SK-N-SH treated with all-trans-retinoic acid at 6 μM for 48 hours (cell line): ENCODE measurements around the gene KATNAL1.

Experiments
- ISL1 ChIP-seq: fragments of 250-450 bp; sonication (Bioruptor Pico); IDR thresholded peaks from 2 replicates; pipeline ENCODE4 v2.1.2; 2022; ENCODE audit warnings: mild to moderate bottlenecking, moderate library complexity
- TF ChIP-seq, protein P1 (sequence below): fragments of 250-450 bp; sonication (Bioruptor Pico); IDR thresholded peaks from 2 replicates; pipeline ENCODE4 v1.5.0; 2020; ENCODE audit warnings: mild to moderate bottlenecking, moderate library complexity
- TF ChIP-seq, protein P2 (sequence below): fragments of 250-450 bp; sonication (Bioruptor Pico); IDR thresholded peaks from 2 replicates; pipeline ENCODE4 v1.8.0; 2020; ENCODE audit warnings: mild to moderate bottlenecking, moderate library complexity, borderline replicate concordance

DNA sequence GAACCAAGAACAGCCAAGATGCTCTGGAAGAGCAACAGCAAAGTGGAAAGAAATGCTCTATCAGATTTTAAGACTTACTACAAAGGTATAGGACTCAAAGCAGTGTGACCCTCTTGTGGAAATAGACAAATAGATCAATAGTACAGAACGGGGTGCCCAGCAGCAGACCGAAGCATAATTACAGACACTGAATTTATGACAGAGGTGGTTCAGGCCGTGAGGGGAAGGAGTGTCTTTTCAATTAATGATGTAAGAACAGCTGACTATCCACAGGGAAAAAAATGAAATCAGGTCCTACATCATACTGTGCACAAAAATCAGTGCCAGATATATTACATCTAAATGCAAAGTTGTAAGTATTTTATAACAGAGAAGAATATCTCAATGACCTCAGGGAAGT is 95.6 kb downstream of the KATNAL1 start:
- no peak for TF ChIP-seq ISL1
- TF ChIP-seq, protein P1, sequence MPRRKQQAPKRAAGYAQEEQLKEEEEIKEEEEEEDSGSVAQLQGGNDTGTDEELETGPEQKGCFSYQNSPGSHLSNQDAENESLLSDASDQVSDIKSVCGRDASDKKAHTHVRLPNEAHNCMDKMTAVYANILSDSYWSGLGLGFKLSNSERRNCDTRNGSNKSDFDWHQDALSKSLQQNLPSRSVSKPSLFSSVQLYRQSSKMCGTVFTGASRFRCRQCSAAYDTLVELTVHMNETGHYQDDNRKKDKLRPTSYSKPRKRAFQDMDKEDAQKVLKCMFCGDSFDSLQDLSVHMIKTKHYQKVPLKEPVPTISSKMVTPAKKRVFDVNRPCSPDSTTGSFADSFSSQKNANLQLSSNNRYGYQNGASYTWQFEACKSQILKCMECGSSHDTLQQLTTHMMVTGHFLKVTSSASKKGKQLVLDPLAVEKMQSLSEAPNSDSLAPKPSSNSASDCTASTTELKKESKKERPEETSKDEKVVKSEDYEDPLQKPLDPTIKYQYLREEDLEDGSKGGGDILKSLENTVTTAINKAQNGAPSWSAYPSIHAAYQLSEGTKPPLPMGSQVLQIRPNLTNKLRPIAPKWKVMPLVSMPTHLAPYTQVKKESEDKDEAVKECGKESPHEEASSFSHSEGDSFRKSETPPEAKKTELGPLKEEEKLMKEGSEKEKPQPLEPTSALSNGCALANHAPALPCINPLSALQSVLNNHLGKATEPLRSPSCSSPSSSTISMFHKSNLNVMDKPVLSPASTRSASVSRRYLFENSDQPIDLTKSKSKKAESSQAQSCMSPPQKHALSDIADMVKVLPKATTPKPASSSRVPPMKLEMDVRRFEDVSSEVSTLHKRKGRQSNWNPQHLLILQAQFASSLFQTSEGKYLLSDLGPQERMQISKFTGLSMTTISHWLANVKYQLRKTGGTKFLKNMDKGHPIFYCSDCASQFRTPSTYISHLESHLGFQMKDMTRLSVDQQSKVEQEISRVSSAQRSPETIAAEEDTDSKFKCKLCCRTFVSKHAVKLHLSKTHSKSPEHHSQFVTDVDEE = no peak
- TF ChIP-seq, protein P2, sequence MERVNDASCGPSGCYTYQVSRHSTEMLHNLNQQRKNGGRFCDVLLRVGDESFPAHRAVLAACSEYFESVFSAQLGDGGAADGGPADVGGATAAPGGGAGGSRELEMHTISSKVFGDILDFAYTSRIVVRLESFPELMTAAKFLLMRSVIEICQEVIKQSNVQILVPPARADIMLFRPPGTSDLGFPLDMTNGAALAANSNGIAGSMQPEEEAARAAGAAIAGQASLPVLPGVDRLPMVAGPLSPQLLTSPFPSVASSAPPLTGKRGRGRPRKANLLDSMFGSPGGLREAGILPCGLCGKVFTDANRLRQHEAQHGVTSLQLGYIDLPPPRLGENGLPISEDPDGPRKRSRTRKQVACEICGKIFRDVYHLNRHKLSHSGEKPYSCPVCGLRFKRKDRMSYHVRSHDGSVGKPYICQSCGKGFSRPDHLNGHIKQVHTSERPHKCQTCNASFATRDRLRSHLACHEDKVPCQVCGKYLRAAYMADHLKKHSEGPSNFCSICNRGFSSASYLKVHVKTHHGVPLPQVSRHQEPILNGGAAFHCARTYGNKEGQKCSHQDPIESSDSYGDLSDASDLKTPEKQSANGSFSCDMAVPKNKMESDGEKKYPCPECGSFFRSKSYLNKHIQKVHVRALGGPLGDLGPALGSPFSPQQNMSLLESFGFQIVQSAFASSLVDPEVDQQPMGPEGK (CRISPR knock-in tag) = no peak
